ENCODE measurements around the gene CSRNP3.

DNA sequence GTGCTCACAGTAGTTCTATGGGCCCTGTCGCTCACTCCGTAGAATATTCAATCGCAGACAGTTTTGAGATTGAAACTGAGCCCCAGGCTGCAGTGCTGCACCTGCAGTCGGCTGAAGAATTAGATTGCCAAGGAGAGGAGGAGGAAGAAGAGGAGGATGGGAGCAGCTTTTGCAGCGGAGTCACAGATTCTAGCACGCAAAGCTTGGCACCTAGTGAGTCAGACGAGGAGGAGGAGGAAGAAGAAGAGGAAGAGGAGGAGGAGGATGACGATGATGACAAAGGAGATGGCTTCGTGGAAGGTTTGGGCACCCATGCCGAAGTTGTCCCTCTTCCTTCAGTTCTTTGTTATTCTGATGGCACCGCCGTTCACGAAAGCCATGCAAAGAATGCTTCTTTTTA lies 209.4 kb downstream of the CSRNP3 start:
- TF ChIP-seq, protein P1, sequence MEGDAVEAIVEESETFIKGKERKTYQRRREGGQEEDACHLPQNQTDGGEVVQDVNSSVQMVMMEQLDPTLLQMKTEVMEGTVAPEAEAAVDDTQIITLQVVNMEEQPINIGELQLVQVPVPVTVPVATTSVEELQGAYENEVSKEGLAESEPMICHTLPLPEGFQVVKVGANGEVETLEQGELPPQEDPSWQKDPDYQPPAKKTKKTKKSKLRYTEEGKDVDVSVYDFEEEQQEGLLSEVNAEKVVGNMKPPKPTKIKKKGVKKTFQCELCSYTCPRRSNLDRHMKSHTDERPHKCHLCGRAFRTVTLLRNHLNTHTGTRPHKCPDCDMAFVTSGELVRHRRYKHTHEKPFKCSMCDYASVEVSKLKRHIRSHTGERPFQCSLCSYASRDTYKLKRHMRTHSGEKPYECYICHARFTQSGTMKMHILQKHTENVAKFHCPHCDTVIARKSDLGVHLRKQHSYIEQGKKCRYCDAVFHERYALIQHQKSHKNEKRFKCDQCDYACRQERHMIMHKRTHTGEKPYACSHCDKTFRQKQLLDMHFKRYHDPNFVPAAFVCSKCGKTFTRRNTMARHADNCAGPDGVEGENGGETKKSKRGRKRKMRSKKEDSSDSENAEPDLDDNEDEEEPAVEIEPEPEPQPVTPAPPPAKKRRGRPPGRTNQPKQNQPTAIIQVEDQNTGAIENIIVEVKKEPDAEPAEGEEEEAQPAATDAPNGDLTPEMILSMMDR (conservative IDR thresholded peaks at IDR 0.05; ENCODE audit: low read length): no peak
- no peak for TF ChIP-seq EZH2phosphoT487 (IDR thresholded peaks at IDR 0.05; ENCODE audit: borderline replicate concordance)

All from Loucy (cell line).